ENCODE results near the gene RBCK1.
"Not testable (repeated sequence)": the region's sequence is repeated elsewhere in the genome, so short reads cannot be mapped to it uniquely, and the experiment has no call there.

The RBCK1 gene

DNA sequence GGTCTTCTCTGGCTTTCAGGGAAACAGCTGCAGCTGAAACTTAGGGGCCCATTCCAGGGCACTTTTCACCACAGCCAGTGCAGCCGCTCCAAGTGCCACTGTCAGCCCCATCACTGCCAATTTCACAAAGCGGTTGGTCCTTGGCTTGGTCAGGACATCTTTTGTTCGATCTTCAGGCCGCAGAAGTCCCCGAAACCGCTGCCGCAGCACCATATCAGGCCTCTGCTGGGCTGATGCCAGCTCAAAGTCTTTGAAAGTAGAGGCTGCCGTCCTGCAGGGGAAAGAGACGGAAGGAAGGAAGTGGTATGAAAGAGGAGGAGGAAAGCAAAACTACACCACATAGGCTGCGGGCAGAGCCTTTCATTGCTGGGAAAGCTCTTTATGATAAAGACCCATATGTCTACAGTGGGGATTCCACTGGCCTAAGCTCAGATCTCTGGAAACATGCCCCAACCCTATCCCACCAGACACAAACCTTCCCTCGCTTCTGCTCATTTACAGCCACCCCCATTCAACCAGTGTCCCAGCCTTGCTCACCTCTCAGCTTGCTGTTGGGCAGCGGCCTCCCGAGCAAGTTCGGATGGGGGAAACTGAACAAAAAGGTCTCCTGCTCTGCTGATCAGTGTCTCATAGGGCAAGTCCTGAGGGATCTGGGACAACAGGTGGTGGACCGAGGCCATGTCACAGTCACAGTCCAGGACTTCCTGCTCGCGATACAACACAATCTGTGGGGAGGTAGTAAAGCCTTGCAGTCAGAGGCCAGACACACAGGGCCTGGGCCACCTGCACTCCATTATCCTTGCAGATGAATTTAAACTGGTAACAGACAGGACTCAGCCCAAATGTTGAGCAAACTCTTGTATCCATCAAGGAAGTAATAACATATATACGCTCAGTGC lies 30.7 kb downstream of the RBCK1 start:
- no peak overlapping the region; the same call in 1 of the 2 replicates for H3K4me3 ChIP-seq (ENCODE audit: low read length)
- no peak for TF ChIP-seq ZNF274 (IDR thresholded peaks at IDR 0.05; ENCODE audit: low read depth, low read length)

DNA sequence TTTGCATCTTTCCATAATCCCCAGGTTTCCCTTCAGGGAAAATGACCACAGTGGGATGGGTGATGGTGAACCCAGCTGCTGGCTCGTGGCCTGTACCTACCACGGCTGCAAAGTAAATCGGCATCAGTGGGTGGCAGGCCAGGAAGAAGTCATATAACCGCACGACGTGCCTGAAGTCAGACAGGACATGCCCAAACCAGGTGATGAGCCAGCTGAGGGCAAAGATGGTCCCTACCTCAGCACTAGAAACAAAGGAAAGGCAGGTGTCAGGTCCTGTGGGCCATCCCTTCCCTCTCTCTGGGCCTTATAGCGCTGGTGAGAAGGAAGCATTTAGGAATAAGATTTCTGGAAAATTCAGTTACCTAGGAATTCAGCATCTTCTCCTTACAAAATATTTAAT lies 32.0 kb downstream of the RBCK1 start:
- no peak for TF ChIP-seq ZNF274 (IDR thresholded peaks at IDR 0.05; ENCODE audit: low read depth, low read length)
- no peak overlapping the region for H3K4me3 ChIP-seq (ENCODE audit: low read length)

DNA sequence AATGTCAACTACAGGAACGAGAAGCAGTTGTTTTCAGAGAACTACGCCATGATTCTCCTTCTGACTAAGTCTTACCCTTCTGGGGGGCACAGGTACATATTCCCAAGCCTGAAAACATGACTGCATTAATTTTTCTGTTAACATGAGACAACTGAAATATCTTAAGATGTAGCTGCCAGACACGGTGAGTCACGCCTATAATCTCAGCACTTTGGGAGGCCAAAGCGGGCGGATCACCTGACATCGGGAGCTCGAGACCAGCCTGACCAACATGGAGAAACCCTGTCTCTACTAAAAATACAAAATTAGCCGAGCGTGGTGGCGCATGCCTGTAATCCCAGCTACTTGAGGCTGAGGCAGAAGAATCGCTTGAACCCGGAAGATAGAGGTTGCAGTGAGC lies 32.5 kb downstream of the RBCK1 start:
- no peak overlapping the region for H3K4me3 ChIP-seq (ENCODE audit: low read length)
- no peak for TF ChIP-seq ZNF274 (IDR thresholded peaks at IDR 0.05; ENCODE audit: low read depth, low read length)

DNA sequence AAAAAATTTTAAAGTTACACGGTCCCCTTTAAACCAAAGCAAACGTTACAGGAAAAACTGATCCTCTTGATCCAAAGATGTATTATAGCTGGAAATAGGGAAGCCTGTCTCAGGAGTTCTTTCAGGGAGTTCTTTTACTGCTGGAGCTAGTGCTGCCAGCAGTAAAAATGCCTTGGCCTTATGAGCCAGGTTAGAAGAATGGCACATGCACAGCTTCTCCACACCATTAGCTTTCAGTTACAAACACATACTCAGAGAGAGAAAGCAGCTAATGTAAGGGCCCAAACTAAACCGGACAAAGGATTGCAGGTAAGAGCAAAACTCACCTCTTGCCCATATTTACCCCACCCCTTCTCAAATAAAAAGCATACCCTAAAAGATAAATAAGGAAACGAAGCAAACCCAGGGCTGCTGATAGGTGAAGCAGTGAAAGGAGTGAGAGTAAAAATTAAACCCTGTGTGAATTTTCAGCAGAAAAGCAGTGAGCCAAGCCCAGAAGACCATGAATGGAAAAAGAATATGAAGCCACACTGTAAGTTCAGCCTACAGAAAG lies 35.2 kb downstream of the RBCK1 start:
- H3K4me3 ChIP-seq (ENCODE audit: low read length), result no peak overlapping the region
- TF ChIP-seq ZNF274 (IDR thresholded peaks at IDR 0.05; ENCODE audit: low read depth, low read length), result no peak

DNA sequence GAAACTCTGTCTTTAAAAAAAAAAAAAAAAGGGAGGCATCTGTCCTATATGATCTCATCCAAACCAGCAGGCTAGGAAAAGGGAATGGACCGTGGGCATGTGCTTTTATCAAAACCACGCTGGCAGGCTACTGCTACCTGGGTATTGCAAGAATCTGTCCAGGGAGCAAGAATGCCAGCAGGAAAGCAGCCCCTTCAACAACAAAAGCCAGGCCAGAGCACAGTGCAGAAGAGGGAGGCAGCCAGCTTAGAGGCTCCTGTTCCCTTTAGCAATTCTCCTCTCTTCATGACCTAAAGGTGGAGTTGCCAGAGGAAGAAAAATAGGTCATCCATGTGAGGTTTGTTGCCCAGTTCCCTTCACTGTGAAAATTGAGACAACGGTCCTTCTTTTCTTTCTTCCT lies 36.0 kb downstream of the RBCK1 start:
- H3K4me3 ChIP-seq (ENCODE audit: low read length), result no peak overlapping the region
- TF ChIP-seq ZNF274 (IDR thresholded peaks at IDR 0.05; ENCODE audit: low read depth, low read length), result no peak

DNA sequence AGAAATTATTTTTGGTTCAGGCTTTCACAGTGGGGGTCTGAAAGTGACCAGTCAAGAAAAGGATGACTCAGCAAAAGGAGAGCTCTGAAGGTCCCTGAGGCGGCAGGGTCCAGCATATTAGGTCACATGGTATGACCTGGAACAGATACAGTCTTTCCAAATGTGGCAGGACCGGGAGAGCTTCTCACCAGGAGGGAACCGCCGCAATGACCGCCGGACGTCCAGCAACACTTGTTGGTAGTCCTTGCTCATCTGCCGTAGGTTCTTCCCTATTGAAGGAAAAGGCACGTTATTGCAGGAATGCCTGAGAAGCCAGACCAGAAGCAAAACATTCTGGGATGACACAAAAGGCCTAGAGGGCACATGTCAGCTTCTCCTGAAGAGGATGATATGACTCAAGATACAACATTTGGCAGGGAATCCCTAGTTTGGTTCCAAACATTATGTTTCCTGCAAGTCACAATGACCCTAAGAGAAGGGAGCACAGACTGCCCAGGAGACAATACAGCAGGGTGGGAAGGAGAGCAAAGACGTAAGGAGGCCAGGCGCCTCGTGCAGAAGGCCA lies 36.8 kb downstream of the RBCK1 start:
- H3K4me3 ChIP-seq (ENCODE audit: low read length), result no peak overlapping the region
- no peak for TF ChIP-seq ZNF274 (IDR thresholded peaks at IDR 0.05; ENCODE audit: low read depth, low read length)

DNA sequence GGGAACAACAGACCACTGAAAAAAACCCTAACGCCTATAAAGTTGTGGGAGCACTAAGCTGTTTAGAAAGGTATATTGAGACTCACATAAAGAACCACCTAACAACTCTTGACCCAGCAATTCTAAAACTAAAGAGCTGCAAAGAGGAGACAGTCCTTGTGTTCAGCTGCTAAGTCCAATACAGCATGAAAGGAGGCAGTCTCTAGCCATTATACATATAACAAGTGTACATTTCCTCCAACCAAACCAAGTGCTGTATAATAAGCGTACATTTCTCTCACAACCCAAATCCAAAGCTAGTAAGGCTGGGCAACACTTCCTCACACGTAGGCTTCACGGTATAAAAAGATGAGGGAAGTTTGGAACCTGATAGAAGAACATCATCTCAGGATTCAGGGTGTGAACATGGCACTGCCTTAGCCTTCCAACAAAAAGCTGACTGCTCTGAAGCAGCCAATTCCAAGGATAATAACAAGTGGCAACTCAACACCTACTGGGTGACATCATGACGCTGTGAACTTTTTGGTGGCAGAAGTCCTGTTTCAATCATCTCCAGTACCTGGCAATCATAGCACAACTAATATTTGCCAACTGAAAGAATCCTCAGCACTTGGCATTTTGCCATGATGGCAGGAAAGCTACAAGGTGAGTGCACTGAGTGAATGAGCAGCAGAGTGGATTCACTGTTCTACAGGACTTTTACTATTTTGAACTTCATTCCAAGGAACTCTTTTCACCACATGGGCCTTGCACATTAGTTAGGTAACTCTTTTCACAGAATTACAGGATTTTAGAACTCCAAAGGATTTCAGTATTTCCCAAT lies 37.6 kb downstream of the RBCK1 start:
- no peak for TF ChIP-seq ZNF274 (IDR thresholded peaks at IDR 0.05; ENCODE audit: low read depth, low read length)
- no peak overlapping the region for H3K4me3 ChIP-seq (ENCODE audit: low read length)

DNA sequence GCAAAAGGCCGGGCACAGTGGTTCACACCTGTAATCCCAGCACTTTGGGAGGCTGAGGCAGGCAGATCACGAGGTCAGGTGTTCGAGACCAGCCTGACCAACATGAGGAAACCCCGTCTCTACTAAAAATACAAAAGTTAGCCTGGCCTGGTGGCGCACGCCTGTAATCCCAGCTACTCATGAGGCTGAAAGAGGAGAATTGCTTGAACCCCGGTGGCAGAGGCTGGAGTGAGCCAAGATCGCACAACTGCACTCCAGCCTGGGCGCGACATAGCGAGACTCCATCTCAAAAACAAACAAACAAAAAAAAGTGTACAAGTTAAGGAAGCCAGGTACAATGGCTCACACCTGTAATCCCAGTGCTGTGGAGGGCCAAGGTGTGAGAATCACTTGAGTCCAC lies 43.9 kb downstream of the RBCK1 start:
- H3K4me3 ChIP-seq (ENCODE audit: low read length), result not testable (repeated sequence)

DNA sequence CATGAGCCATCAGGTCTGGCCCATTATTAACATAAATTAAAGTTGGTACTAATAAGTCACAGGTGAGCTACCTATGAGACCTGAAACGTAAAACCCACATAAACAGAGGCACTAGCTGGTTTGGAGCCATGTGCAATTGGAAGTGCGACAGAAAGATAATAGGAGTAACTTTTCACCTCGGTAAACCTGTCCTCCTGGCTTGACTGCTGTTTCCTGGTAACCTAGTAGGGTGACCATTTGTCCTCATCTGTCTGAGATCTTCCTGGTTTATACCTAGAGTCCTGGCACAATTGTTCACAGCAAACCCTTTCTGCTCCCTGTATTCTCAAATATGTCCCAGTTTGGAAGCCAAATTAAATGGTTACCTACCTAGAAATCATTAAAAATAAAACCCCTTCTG lies 46.9 kb downstream of the RBCK1 start:
- no peak overlapping the region for H3K4me3 ChIP-seq (ENCODE audit: low read length)
- TF ChIP-seq ZNF274 (IDR thresholded peaks at IDR 0.05; ENCODE audit: low read depth, low read length), result no peak

DNA sequence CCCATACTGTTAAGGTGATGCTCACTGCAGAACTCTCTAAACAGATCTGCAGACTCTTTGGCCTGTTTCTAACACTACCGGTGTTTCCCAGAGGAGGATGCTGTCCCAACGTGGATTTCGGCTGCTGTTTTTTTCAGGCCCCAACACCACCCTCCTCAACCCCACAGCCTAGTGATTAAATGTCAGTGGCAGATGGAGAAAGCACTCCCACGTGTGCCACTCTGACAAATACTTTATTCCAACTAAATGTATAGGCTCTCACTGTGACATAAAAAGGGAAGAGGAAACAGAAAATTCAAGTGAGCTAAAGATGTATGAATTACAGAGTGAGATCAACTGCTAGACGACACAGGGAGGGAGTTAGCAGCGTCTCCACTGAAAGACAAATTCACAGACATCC lies 50.7 kb downstream of the RBCK1 start:
- no peak for TF ChIP-seq ZNF274 (IDR thresholded peaks at IDR 0.05; ENCODE audit: low read depth, low read length)
- no peak overlapping the region for H3K4me3 ChIP-seq (ENCODE audit: low read length)

DNA sequence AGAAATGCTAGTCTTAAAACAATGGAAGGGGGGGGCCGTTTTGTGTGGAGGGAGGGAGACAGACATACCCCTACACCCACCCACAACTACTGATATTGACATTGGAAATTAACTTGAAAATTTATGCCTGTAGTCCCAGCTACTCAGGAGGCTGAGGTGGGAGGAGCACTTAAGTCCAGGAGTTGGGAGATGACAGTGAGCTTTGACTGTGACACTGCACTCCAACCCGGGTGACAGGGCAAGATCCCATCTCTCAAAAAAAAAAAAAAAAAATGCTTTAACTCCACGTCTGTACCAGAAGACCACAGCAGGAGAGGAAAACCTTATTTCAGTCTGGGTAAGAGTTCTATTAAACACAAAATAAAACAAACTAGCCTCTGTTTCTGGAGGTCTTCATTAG lies 52.1 kb downstream of the RBCK1 start:
- no peak overlapping the region for H3K4me3 ChIP-seq (ENCODE audit: low read length)
- TF ChIP-seq ZNF274 (IDR thresholded peaks at IDR 0.05; ENCODE audit: low read depth, low read length), result no peak

DNA sequence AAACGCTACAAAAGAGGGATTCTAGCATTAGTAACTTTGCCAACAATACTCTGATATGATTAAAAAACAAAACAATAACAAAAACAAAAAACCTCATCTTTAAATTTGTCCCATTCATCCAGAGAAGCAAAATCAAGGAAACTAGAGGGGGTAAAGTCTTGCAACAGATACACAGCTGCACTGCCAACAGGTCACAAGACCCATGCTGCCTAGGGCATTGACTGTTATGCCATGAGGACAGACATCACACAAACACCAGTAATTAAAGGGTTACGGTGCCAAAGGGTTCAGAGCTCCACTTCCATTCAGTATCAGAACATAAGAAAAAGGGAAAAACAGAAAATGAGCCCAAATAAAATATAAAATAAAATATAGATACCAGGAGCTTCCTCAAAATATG lies 52.6 kb downstream of the RBCK1 start:
- TF ChIP-seq ZNF274 (IDR thresholded peaks at IDR 0.05; ENCODE audit: low read depth, low read length), result no peak
- H3K4me3 ChIP-seq (ENCODE audit: low read length), result peak overlapping the region; percentile 81

DNA sequence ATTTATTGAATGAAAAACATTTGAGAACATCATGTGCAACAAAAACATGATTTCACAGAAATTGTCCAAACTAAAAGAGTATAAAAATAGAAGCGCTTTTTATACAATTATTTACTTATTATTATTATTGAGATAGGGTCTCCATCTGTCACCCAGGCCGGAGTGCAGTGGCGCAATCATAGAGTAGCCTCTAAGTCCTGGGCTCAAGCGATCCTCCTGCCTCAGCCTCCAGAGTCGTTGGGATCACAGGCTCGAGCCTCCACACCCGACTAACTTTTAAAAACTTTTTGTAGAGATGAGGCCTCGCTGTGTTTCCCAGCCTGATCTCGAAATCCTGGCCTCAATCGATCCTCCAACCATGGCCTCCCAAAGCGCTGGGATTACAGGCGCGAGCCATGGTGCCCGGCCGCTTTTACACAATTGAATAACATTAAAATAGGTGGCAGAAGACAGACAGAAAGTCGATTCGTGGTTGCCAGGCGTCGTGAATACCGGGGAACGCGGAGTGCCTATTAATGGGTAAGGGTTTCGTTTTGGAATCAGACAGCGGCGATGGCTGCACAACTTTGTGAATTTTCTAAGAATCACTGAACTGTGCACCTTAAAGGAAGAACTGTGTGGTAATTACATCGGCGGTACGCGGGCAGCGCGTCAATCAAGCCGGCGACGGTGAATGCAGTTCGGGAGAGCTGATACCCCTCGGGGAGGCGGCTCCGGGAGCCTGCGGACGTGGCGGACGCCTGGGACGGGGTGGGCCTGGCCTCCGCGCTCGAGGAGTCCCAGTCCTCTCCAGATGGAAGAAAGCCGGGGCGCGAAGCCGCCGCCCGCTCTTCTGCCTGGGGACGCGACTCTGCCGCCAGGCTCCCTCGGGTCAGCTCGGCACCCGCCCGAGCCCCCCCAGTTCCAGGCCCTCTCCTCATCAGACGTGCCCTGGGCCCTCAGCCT lies 53.4 kb downstream of the RBCK1 start:
- no peak for TF ChIP-seq ZNF274 (IDR thresholded peaks at IDR 0.05; ENCODE audit: low read depth, low read length)
- H3K4me3 ChIP-seq (ENCODE audit: low read length), result peak overlapping the region; percentile 81
